Hepatocyte (in vitro differentiated cells): ENCODE measurements around the gene JAG2. TPM values are rescaled to one million over a fixed set of nuclear protein-coding genes. Genes with fewer than 3 reads are reported as not detected.

ENCODE experiments used
- DNase-seq: peaks from one replicate; pipeline ENCODE4 v3.0.0-alpha.2; 2016; ENCODE audit warnings: low spot score
- H2AFZ ChIP-seq: fragments of 200-600 bp; sonication (generic); 2 replicates; pipeline ENCODE4 v1.6.0; 2016; ENCODE audit warnings: antibody characterized with exemption, mild to moderate bottlenecking
- H3K27ac ChIP-seq: fragments of 200-600 bp; sonication (generic); 2 replicates; pipeline ENCODE4 v1.5.1; 2016; ENCODE audit warnings: mild to moderate bottlenecking
- H3K27me3 ChIP-seq: fragments of 200-600 bp; sonication (generic); 2 replicates; pipeline ENCODE4 v1.6.1; 2016
- H3K36me3 ChIP-seq: fragments of 200-600 bp; sonication (generic); replicated peaks from 2 replicates; pipeline ENCODE4 v1.5.1; 2016; ENCODE audit warnings: low read depth; ENCODE audit not compliant: insufficient read depth
- H3K4me1 ChIP-seq: fragments of 200-600 bp; sonication (generic); 2 replicates; pipeline ENCODE4 v1.5.1; 2016; ENCODE audit warnings: mild to moderate bottlenecking, moderate library complexity; ENCODE audit not compliant: insufficient read depth
- H3K4me2 ChIP-seq: fragments of 200-600 bp; sonication (generic); 2 replicates; pipeline ENCODE4 v1.6.0; 2016
- H3K4me3 ChIP-seq: fragments of 200-600 bp; sonication (generic); 2 replicates; pipeline ENCODE4 v1.5.1; 2016; ENCODE audit warnings: mild to moderate bottlenecking
- H3K79me2 ChIP-seq: fragments of 200-600 bp; sonication (generic); 2 replicates; pipeline ENCODE4 v1.6.0; 2017; ENCODE audit warnings: mild to moderate bottlenecking
- H3K9me2 ChIP-seq: fragments of 200-600 bp; sonication (generic); replicated peaks from 2 replicates; pipeline ENCODE4 v1.6.0; 2017; ENCODE audit warnings: mild to moderate bottlenecking; ENCODE audit not compliant: insufficient read depth
- H3K9me3 ChIP-seq: fragments of 200-600 bp; sonication (generic); 2 replicates; pipeline ENCODE4 v1.5.1; 2016; ENCODE audit warnings: low read depth, mild to moderate bottlenecking
- H4K20me1 ChIP-seq: fragments of 200-600 bp; sonication (generic); 2 replicates; pipeline ENCODE4 v1.6.0; 2016; ENCODE audit warnings: mild to moderate bottlenecking; ENCODE audit not compliant: insufficient read depth, poor library complexity, severe bottlenecking
- EZH2 ChIP-seq: fragments of 200-600 bp; sonication (generic); IDR thresholded peaks from 2 replicates; pipeline ENCODE4 v1.6.1; 2016; ENCODE audit warnings: antibody characterized with exemption, mild to moderate bottlenecking, borderline replicate concordance
- EZH2phosphoT487 ChIP-seq: fragments of 200-600 bp; sonication (generic); IDR thresholded peaks from one replicate; pipeline ENCODE4 v1.6.1; 2018; ENCODE audit warnings: antibody characterized with exemption, mild to moderate bottlenecking, low read depth, moderate library complexity; ENCODE audit not compliant: unreplicated experiment, severe bottlenecking
- WGBS: methylation state at CpG from one replicate; pipeline ENCODE4 v1.1.6; 2016; ENCODE audit warnings: low lambda C conversion rate; ENCODE audit errors: missing lambda C conversion rate; 5-methylcytosine and 5-hydroxymethylcytosine counted together
- polyA plus RNA-seq: library from polyadenylated mRNA; unstranded; fragments of >200 nt; fragmentation: Nextera tagmentation; extraction: Ambion mirVana; gene quantifications from 2 replicates; pipeline ENCODE4 v1.2.1, GENCODE V29; 2016
- total RNA-seq: library from RNA; depleted of rRNA; stranded (reverse); fragments of >200 nt; gene quantifications from 2 replicates; pipeline ENCODE4 v1.2.3, GENCODE V29; 2014
- TF ChIP-seq, protein P1 (sequence below): fragments of 200-600 bp; sonication (generic); IDR thresholded peaks from 2 replicates; pipeline ENCODE4 v1.5.1; 2016; ENCODE audit warnings: antibody characterized with exemption, mild to moderate bottlenecking; ENCODE audit not compliant: poor library complexity

The JAG2 gene
- total and polyA plus RNA-seq, 2 experiments from 2014 or later, result 4.1 to 6.1 TPM

DNA sequence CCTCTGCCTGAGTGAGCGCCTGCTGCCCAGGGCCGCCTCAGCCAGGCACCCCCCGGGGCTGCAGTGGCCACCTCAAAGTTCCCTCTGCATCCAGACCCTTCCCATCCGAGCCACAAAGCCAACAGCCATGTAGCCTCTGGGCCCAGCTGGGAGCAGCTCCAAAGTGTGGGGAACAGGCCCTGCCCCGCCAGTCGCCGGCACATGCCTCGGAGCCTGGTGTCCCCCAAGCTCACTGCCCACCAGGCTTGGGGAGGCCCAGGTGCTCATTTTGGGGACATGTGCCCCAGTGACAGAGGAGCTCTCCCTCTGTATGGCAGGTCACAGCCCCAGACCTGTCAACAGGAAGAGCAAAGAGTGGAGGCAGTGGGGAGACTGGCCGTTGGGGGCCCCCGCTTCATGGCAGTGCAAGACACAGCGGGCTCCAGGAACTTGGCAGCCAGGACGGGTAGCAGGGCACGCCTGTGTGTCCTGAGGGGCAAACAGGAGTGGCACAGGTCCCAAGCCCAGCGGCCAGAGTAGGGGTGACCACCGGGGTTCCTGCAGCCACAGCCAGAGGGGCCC, 29.9 kb downstream of the JAG2 start:
- WGBS, result 97% methylated on average over 15 of the region's 15 CpGs

DNA sequence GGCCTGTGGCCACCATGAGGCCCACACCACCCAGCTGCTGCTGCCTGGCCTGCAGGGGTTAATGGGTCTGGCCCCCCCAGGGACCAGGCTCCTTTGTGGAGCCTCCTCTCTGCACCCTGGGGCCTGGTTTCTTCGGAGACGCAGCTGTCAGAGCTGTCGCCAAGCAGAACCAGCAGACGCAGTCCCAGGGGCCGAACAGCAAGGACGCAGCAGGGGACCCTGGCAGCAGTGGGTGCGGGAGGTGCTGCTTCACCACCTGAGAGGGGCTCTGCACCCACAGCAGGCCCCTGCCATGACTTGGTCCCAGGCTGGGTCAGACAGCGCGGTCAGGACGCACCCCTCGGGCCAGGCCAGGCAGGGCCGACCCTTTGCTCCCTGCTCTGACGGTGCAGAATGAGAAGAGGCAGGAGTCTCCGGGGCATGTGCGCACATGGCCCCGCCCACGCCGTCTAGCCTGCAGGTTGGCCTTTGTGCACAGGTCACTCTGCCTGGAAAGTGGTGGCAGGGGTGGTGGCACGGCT, 30.5 kb downstream of the JAG2 start:
- TF ChIP-seq, protein P1, sequence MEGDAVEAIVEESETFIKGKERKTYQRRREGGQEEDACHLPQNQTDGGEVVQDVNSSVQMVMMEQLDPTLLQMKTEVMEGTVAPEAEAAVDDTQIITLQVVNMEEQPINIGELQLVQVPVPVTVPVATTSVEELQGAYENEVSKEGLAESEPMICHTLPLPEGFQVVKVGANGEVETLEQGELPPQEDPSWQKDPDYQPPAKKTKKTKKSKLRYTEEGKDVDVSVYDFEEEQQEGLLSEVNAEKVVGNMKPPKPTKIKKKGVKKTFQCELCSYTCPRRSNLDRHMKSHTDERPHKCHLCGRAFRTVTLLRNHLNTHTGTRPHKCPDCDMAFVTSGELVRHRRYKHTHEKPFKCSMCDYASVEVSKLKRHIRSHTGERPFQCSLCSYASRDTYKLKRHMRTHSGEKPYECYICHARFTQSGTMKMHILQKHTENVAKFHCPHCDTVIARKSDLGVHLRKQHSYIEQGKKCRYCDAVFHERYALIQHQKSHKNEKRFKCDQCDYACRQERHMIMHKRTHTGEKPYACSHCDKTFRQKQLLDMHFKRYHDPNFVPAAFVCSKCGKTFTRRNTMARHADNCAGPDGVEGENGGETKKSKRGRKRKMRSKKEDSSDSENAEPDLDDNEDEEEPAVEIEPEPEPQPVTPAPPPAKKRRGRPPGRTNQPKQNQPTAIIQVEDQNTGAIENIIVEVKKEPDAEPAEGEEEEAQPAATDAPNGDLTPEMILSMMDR, result no peak
- TF ChIP-seq EZH2phosphoT487 (no peak), EZH2 (no peak)
- H4K20me1 ChIP-seq, result no peaks in the 10 kb centered on the region
- H3K36me3 ChIP-seq, result no peaks in the 10 kb centered on the region
- H3K9me3 ChIP-seq, result peaks cover 5% of the 10 kb centered on the region
- H3K27me3 ChIP-seq, result no peaks in the 10 kb centered on the region
- no peak overlapping the region for H3K27ac ChIP-seq
- no peak overlapping the region for H3K4me2 ChIP-seq
- H3K9me2 ChIP-seq, result no peaks in the 10 kb centered on the region
- 91% methylated on average over 19 of the region's 19 CpGs for WGBS
- no peak for DNase-seq
- no peak overlapping the region for H2AFZ ChIP-seq
- H3K4me1 ChIP-seq, result no peaks in the 10 kb centered on the region
- H3K79me2 ChIP-seq, result no peaks in the 10 kb centered on the region
- H3K4me3 ChIP-seq, result no peak overlapping the region

More for the DNA sequence above, 29.9 kb downstream of the JAG2 start:
- no peak overlapping the region for H3K27ac ChIP-seq
- no peaks in the 10 kb centered on the region for H3K9me2 ChIP-seq
- peaks cover 5% of the 10 kb centered on the region for H3K9me3 ChIP-seq
- no peaks in the 10 kb centered on the region for H3K27me3 ChIP-seq
- no peaks in the 10 kb centered on the region for H3K4me1 ChIP-seq
- H3K4me2 ChIP-seq, result no peak overlapping the region
- TF ChIP-seq EZH2 (no peak), EZH2phosphoT487 (no peak)
- TF ChIP-seq, protein P1, result no peak
- H2AFZ ChIP-seq, result no peak overlapping the region
- no peak overlapping the region for H3K4me3 ChIP-seq
- DNase-seq, result no peak
- H3K36me3 ChIP-seq, result no peaks in the 10 kb centered on the region
- no peaks in the 10 kb centered on the region for H4K20me1 ChIP-seq
- no peaks in the 10 kb centered on the region for H3K79me2 ChIP-seq

DNA sequence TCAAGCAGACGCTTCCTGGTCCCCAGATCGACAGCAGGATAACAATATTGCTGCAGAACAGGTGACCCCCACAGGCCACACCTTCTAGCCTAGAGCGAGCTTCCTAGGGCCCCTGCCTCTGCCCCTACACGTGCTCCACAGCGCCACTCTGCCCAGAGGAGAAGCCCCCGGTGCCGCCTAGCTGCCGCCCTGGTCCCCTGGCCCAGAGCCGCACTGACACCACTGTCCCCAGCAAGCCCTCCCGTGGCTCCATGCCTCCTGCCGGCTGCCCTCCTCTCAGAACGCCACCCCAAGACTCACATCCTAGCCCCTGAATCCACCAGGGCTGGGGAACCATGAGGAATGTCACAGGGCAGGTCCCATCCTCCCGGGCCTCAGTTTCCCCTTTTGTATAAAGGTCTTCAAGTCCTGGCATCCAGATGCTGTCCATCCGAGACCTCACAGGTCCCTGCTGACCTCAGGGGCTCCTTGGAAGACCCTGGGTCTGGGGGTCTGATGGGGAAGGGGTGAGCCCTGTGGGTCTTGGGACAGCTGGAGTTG, 31.0 kb downstream of the JAG2 start:
- no peak overlapping the region for H3K27ac ChIP-seq
- 83% methylated on average over 14 of the region's 14 CpGs for WGBS
- H2AFZ ChIP-seq, result no peak overlapping the region
- no peaks in the 10 kb centered on the region for H3K79me2 ChIP-seq
- TF ChIP-seq EZH2phosphoT487 (no peak), EZH2 (no peak)
- TF ChIP-seq, protein P1, result no peak
- no peaks in the 10 kb centered on the region for H3K9me2 ChIP-seq
- no peak overlapping the region for H3K4me2 ChIP-seq
- H4K20me1 ChIP-seq, result no peaks in the 10 kb centered on the region
- H3K4me1 ChIP-seq, result no peaks in the 10 kb centered on the region
- no peak for DNase-seq
- no peaks in the 10 kb centered on the region for H3K36me3 ChIP-seq
- peaks cover 5% of the 10 kb centered on the region for H3K9me3 ChIP-seq
- H3K27me3 ChIP-seq, result no peaks in the 10 kb centered on the region
- no peak overlapping the region for H3K4me3 ChIP-seq
